Endometrium (tissue), 2 donors: ENCODE data around the gene IFT52.

Experiments used
- FAIRE-seq: peaks from 2 replicates; lab custom pipeline; 2012; peaks lifted over from hg19 to GRCh38; lab: Jason Lieb, UNC
- donor health status: control.
- donor health status: control.

Gene IFT52

GRCh38 chr20:43690943-43691598, 100.3 kb downstream of the IFT52 start:
- no peak for FAIRE-seq

GRCh38 chr20:43691928-43692524, 101.3 kb downstream of the IFT52 start:
- FAIRE-seq, result no peak

- FAIRE-seq, result no peak
These were observed 104.0 kb downstream of the IFT52 start for GRCh38 chr20:43694763-43695162.

- no peak for FAIRE-seq
These were observed 104.8 kb downstream of the IFT52 start for GRCh38 chr20:43695571-43695970.
